ENCODE data around the gene FRS3. TPM values are rescaled to one million over a fixed set of nuclear protein-coding genes. Genes with fewer than 3 reads are reported as not detected.

The FRS3 gene
- total and polyA plus RNA-seq, 2 of the 13 experiments (the other 11 are each of a cell fraction or from before 2014, with no cell fraction given): 3.0 to 7.4 TPM

DNA sequence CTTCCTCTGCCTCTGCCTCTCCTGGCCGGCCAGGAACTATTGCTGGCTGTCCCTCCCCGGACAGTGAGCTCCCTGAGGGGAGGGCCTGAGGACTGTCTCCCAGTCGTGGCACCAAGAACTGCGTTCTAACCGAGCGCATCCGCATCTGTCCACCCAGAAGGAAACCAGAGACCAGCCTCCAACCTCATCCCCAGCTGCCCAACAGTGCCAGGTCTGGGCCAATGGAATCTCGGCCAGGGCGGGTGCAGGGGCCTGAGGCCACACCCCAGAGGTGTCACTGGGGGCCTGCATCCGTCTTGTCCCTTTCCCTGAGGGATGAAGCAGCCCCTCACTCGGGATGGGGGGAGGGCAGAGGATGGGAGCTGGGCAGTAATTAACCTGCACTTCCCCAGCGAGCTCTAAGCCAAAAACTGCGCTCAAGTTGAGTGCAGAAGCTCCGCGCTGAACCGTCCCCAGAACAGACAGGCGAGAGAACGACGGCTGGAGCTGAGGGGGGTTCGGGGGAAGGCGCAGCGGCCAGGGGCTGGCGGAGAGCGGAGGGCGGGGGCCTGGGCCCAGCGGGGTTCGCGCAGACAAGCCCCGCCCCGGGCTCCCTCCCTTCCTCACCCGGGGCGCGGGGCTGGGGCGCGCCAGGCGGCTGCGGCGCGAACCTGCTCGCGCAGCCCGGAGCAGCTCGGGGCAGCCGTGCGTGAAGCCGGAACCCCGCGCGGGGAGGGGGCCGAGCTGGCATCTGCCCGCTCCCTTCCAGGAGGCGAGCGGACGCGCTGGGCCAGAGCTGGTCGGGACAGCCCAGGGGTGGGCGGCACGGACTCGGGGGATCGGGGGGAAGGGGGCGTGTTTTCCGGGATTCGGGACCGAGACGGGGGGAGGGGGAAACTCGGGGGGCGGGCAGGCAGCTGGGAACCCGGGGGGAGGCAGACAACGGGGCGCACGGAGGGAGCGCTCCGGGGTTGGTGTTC, 45.7 kb downstream of the FRS3 start (continued):
- TF ChIP-seq, protein P1, sequence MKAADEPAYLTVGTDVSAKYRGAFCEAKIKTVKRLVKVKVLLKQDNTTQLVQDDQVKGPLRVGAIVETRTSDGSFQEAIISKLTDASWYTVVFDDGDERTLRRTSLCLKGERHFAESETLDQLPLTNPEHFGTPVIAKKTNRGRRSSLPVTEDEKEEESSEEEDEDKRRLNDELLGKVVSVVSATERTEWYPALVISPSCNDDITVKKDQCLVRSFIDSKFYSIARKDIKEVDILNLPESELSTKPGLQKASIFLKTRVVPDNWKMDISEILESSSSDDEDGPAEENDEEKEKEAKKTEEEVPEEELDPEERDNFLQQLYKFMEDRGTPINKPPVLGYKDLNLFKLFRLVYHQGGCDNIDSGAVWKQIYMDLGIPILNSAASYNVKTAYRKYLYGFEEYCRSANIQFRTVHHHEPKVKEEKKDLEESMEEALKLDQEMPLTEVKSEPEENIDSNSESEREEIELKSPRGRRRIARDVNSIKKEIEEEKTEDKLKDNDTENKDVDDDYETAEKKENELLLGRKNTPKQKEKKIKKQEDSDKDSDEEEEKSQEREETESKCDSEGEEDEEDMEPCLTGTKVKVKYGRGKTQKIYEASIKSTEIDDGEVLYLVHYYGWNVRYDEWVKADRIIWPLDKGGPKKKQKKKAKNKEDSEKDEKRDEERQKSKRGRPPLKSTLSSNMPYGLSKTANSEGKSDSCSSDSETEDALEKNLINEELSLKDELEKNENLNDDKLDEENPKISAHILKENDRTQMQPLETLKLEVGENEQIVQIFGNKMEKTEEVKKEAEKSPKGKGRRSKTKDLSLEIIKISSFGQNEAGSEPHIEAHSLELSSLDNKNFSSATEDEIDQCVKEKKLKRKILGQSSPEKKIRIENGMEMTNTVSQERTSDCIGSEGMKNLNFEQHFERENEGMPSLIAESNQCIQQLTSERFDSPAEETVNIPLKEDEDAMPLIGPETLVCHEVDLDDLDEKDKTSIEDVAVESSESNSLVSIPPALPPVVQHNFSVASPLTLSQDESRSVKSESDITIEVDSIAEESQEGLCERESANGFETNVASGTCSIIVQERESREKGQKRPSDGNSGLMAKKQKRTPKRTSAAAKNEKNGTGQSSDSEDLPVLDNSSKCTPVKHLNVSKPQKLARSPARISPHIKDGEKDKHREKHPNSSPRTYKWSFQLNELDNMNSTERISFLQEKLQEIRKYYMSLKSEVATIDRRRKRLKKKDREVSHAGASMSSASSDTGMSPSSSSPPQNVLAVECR (CRISPR knock-in tag; IDR thresholded peaks at IDR 0.05; ENCODE audit: borderline replicate concordance): peak; percentile 25
- TF ChIP-seq, protein P2, sequence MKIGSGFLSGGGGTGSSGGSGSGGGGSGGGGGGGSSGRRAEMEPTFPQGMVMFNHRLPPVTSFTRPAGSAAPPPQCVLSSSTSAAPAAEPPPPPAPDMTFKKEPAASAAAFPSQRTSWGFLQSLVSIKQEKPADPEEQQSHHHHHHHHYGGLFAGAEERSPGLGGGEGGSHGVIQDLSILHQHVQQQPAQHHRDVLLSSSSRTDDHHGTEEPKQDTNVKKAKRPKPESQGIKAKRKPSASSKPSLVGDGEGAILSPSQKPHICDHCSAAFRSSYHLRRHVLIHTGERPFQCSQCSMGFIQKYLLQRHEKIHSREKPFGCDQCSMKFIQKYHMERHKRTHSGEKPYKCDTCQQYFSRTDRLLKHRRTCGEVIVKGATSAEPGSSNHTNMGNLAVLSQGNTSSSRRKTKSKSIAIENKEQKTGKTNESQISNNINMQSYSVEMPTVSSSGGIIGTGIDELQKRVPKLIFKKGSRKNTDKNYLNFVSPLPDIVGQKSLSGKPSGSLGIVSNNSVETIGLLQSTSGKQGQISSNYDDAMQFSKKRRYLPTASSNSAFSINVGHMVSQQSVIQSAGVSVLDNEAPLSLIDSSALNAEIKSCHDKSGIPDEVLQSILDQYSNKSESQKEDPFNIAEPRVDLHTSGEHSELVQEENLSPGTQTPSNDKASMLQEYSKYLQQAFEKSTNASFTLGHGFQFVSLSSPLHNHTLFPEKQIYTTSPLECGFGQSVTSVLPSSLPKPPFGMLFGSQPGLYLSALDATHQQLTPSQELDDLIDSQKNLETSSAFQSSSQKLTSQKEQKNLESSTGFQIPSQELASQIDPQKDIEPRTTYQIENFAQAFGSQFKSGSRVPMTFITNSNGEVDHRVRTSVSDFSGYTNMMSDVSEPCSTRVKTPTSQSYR (CRISPR knock-in tag; IDR thresholded peaks at IDR 0.05; ENCODE audit: borderline replicate concordance): 0 out of 2 replicates have a peak, but pooled peaks have one; percentile 45
- TF ChIP-seq ZNF790 (CRISPR knock-in tag; IDR thresholded peaks at IDR 0.05; ENCODE audit: borderline replicate concordance) (no peak; the same call in 1 of the 2 replicates), ARNT2 (CRISPR knock-in tag; IDR thresholded peaks at IDR 0.05; ENCODE audit: low read depth) (peak; percentile 31; the same call in 1 of the 2 replicates), CBFB (CRISPR knock-in tag; IDR thresholded peaks at IDR 0.05) (0 out of 2 replicates have a peak, but pooled peaks have one; percentile 12), POGZ (CRISPR knock-in tag; IDR thresholded peaks at IDR 0.05) (peak; percentile 30), TOE1 (CRISPR knock-in tag; IDR thresholded peaks at IDR 0.05) (no peak), ZBTB7A (CRISPR knock-in tag; IDR thresholded peaks at IDR 0.05) (0 out of 2 replicates have a peak, but pooled peaks have one; percentile 8), ELF4 (CRISPR knock-in tag; IDR thresholded peaks at IDR 0.05; ENCODE audit: borderline replicate concordance) (no peak), IRF2 (CRISPR knock-in tag; IDR thresholded peaks at IDR 0.05) (0 out of 2 replicates have a peak, but pooled peaks have one; percentile 28), HOXD1 (CRISPR knock-in tag; IDR thresholded peaks at IDR 0.05) (peak; percentile 64; the same call in 1 of the 2 replicates), RCOR2 (CRISPR knock-in tag; IDR thresholded peaks at IDR 0.05) (peak; percentile 70; the same call in 1 of the 2 replicates), TAF1 (CRISPR knock-in tag; IDR thresholded peaks at IDR 0.05) (peak; percentile 59; the same call in 1 of the 2 replicates), THAP11 (CRISPR knock-in tag; IDR thresholded peaks at IDR 0.05) (no peak; the same call in 1 of the 2 replicates), TMF1 (CRISPR knock-in tag; IDR thresholded peaks at IDR 0.05; ENCODE audit: low read depth) (peak; percentile 76; the same call in 1 of the 2 replicates), BRD4 (CRISPR knock-in tag; IDR thresholded peaks at IDR 0.05) (peak; percentile 19; the same call in 1 of the 2 replicates), SPEN (CRISPR knock-in tag; IDR thresholded peaks at IDR 0.05; ENCODE audit: low read depth) (peak; percentile 68)
- TF ChIP-seq, protein P3, sequence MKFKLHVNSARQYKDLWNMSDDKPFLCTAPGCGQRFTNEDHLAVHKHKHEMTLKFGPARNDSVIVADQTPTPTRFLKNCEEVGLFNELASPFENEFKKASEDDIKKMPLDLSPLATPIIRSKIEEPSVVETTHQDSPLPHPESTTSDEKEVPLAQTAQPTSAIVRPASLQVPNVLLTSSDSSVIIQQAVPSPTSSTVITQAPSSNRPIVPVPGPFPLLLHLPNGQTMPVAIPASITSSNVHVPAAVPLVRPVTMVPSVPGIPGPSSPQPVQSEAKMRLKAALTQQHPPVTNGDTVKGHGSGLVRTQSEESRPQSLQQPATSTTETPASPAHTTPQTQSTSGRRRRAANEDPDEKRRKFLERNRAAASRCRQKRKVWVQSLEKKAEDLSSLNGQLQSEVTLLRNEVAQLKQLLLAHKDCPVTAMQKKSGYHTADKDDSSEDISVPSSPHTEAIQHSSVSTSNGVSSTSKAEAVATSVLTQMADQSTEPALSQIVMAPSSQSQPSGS (CRISPR knock-in tag; IDR thresholded peaks at IDR 0.05): no peak
- TF ChIP-seq, protein P4, sequence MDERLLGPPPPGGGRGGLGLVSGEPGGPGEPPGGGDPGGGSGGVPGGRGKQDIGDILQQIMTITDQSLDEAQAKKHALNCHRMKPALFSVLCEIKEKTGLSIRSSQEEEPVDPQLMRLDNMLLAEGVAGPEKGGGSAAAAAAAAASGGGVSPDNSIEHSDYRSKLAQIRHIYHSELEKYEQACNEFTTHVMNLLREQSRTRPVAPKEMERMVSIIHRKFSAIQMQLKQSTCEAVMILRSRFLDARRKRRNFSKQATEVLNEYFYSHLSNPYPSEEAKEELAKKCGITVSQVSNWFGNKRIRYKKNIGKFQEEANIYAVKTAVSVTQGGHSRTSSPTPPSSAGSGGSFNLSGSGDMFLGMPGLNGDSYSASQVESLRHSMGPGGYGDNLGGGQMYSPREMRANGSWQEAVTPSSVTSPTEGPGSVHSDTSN (CRISPR knock-in tag; IDR thresholded peaks at IDR 0.05): no peak
